ENCODE data around the gene TMEM221.

Gene TMEM221

DNA sequence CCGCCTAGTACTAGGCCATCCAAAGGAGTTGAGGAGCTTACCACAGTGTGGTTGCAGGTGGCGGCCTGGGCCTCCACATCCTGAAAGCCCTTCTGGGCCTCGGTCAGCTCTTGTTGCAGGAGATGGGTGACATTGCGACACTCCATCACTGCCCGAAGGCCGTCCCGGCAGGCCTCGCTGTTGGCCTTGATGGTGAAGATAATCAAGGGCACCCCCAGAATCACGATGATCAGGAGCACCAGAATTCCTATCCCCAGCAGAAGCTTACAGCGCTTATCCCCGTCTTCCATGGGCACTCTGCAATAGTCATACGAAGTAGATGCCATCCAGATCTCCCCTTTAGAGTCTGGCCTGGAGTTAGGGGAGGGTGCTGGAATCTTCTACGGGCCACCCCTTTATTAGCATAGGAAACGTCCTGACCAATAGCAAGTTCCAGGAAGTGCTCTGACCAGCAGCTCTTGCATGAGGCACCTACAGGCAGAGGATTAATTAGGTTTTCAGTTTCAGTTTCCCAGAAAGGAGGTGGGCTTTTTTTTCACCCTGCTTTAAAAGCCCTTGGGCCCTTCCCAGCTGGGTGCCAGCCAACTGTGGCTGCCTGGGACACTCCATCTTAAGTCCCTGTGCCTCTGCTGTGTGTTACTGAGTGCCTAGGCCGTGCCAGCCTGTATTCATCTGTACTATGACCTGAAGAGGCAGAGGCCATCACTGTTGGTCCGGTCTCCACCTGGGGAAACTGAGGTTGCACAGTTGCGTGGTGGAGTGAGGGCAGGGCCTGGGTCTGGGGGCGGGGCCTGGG lies 43.0 kb downstream of the TMEM221 start, which contains the start of gene BST2:
BST2 (minus strand) TSS at position 381 of the 796 bp plus-strand sequence; CDS start at position 326, 55 bp downstream.
- peak; percentile 86 for DNase-seq (ENCODE audit: low spot score)

DNA sequence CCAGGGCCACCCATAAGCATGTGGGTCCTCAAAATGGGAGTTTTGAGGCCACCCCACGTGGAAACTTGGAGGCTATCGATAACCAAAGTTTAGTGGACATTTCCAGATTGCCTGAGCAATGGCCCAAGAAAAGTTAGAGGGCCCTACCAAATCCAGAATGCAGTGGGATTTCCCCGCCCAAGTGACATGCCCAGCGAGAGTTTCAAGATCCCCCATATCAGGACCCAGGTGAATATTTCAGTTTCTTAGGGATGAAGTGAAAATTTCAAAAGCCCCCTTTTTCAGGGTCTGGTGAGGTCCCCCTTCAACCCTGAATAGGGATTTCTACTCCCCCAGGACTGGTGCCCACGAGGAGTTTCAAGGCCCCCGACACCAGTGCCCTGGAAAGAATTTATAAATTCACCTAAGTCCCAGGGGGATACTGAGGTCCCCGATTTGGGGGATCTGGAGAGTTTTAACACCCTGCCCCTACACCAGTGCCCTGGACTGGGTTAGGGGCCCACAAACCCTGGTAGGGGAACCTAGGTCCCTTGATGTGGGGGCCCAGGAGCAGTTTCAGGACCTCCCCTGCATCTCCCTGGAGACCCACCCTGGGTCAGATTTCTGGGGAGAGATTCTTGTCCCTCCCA lies 43.7 kb downstream of the TMEM221 start:
- DNase-seq (ENCODE audit: low spot score) = no peak

DNA sequence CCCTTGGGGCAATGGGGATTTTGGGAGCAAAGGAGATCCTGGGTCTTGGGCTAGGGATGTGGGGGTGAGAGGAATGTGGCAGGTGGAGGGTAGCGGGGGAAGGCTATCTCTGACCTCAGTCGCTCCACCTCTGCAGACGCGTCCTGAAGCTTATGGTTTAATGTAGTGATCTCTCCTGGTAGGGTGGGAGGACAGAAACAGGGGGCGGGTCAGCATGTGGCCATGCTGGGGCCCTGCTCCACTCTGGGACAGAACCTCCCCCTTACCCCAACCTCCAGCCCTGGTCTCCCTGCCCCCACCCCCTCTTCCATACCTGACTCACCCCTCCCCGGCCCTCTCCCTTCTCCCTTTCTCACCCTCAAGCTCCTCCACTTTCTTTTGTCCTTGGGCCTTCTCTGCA lies 44.5 kb downstream of the TMEM221 start:
- DNase-seq (ENCODE audit: low spot score) = no peak

DNA sequence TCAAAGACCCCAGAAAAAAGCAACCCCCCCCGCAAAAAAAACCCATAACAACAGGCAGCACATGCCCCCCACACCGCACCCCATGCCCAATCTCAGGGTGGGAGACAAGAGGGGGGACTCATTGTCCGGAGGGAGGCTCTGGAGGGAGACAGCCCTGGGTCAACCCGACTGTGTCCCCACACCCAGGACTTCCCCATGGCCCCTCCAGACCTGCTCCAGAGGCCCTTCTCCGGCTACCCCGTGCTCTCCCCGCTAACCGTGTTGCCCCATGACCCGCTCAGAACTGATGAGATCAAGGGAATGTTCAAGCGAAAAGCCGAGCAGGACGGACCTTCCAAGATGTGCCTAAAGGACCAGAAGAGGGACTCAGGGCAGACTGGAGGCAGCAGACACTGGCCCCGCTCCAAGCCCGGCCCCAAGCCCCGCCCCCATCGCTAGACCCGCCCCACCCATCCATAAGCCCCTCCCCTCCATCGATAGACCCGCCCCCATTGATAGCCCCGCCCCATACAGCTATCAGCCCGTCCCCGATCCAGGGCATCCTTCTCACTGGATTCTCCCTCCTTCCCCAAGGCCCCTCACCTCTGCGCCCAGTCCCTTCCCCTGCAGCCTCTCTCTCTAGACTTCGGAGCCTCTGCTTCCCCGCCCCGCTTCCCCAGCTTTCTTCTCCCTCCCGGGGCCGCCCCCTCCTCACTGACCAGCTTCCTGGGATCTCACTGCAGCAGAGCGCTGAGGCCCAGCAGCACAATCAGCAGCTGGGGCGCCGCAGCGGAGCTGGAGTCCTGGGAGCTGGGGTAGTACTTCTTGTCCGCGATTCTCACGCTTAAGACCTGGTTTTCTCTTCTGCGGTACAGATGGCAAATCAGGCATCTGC lies 45.2 kb downstream of the TMEM221 start:
- DNase-seq (ENCODE audit: low spot score) = no peak

DNA sequence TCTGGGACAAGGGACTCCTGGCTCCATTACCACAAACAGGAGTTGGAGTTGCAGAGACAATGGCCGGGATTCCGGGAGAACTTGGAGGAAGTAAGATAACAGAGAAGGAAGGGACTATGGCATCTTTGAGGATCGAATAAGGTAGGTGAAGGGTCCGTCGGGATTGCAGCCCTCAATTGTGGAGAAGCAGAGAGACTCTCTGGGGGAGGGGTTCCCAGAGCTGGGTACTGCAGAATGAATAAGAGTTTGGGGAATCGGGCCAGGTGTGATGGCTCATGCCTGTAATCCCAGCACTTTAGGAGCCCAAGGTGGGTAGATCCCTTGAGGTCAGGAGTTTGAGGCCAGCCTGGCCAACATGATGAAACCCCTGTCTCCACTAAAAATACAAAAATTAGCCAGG lies 46.8 kb downstream of the TMEM221 start:
- no peak for DNase-seq (ENCODE audit: low spot score)

DNA sequence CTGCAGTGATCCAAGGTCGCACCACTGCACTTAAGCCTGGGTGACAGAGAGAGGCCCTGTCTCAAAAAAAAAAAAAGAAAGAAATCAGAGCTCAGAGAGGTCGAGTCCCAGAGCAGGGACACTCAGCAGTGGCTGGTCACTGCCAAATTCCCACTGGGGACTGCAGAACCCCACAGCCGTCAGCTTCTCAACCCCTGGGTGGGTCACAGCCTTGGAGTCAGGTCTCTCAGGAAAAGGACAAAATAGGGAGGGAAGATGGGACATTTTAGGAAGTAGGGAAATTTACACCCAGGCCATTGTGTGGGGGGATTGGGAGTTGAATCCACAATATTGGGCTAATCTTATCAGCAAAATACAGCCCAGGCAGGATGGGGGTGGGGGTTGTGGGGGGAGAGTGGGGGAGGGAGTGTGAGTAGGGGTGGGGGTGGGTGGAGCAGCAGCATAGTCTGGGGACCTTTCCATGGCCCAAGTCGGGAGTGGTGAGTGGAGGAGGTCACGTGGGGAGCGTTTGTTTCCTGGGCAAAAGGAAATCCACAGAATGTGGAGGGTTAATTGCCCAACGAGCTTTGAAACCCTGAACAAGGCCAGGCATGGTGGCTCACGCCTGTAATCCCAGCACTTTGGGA lies 49.5 kb downstream of the TMEM221 start:
- no peak for DNase-seq (ENCODE audit: low spot score)

DNA sequence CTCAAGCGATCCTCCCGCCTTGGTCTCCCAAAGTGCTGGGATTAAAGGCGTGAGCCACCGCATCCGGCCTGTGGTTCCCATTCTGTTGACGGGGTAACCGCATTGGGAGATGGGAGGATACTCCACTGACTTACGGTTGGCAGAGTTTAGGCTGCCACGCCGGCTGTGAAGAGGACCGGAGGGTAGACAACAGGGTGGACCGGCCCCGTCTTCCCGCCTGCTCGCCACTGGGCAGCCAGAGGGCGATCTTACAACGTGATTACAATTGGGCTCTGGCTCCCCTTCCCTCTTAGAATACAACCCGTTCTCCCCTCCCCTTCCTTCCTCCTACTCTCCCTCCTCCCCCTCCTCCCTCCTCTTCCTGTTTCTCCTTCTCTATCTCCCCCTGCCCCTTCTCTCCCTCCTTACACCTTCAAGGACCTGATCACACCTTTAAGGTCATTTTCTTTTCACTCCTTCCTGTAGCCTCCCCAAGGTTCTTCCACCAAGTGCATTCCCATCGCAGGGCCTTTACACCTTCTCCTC lies 53.5 kb downstream of the TMEM221 start:
- DNase-seq (ENCODE audit: low spot score) = peak; percentile 80

DNA sequence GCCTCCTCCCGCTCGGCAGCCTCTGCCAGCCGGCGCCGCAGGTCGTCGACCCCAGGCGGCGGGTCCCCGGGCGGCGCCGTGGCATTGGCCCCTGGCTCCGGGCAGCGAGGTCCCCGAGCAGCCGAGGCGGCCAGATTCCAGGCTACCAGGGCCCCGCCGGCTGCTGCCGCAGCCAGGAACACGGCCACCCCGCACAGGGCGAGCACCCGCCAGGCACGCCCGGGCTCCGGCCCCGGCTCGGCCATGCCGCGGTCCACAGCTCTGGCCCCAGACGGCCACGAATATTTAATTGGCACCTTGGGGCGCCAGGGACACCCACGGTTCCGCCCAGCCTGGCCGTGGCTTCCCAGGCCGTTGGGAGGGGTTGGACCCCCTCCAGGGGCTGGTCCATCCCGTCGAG lies 54.6 kb downstream of the TMEM221 start, which contains the start of gene CCDC194:
CCDC194 (minus strand) TSS at position 283 of the 400 bp plus-strand sequence; CDS start at position 245, 38 bp downstream.
- no peak for DNase-seq (ENCODE audit: low spot score)

DNA sequence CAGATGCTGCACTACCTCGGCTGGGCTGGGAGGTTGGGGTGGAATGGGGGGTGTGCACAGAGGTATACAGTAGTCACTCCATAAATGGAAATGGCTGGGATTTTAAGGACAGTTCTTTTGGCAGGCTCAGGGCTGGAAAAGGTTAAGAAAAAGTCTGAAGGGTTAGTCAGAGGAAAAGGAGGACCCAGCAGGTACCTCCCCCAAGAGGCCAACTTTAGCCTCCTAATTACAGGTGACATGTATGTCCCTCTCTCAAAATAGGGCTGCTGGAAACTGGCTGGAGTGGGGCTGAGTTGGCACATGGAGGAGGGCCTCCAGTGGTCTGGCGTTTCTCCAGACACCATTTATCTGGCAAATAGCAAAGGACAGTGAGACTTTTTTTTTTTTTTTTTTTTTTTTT lies 55.5 kb downstream of the TMEM221 start:
- DNase-seq (ENCODE audit: low spot score) = no peak

DNA sequence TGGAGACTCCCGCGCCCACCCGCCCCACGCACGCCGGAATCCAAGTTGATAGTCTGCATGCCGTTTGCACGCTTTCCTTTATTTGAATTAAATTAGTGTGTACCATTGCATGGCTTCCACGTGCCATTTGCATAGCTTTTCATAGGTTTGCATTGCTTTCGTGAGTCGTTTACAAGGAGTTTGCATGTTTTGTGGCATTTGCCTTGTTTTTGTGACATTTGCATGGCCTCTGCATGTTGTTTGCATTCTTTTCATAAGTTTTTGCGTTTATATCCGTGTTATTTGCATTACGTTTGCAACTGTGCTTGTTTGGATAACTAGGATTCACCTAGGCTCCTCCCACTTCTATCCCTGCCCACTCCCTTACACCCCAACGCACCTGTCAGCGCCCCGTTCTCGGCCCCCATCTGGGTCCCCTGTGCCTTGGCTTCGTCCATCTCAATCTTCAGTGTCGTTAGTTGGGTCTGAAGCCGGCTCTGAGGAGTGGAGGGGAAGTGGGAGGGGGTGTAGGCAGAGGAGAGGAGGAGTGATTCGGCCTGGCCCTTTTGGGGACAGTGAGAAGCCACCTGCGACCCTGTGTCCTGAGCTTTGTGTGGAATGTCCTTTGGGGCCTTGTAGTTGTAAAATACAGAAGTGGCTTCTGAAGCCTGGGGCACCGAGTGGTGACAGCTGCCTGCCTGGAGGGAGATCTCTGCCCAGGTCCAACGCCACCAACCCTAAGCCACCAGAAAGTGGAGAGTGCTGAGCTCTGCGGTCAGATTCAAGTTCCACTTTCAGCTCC lies 56.9 kb downstream of the TMEM221 start:
- no peak for DNase-seq (ENCODE audit: low spot score)

DNA sequence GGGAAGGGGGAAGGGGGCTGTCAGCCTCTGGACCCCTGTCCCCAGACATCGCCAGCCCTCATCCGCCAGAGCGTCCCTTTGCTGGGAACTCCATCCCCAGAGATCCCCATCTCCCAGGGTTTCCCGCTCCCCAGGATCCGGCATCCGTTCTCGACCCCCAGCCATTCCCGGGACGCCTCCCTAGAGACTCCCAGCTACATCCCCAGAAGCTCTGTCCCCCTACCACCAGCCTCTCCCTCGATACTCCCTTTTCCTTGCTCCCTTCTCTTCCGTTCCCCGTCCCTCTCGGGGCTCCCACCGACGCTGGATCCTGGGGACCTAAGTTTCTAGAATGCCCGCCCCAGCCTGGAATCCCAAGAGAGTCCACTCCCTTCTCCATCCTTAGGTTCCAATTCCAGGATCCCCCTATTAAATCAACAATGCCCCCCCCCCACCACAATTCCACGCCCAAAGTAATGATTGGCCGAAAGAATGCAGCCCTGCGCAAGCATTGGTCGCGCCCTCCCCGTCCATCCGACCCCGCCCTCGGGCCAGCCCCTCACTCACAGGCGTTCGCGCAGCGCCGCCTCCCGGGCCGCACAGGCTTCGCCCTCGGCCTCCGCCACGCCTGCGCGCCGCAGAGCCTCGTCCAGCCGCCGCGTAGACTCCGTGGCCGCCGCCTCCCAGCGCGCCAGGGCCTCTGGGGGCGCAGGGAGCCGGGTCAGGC lies 57.6 kb downstream of the TMEM221 start:
- DNase-seq (ENCODE audit: low spot score) = peak; percentile 96

DNA sequence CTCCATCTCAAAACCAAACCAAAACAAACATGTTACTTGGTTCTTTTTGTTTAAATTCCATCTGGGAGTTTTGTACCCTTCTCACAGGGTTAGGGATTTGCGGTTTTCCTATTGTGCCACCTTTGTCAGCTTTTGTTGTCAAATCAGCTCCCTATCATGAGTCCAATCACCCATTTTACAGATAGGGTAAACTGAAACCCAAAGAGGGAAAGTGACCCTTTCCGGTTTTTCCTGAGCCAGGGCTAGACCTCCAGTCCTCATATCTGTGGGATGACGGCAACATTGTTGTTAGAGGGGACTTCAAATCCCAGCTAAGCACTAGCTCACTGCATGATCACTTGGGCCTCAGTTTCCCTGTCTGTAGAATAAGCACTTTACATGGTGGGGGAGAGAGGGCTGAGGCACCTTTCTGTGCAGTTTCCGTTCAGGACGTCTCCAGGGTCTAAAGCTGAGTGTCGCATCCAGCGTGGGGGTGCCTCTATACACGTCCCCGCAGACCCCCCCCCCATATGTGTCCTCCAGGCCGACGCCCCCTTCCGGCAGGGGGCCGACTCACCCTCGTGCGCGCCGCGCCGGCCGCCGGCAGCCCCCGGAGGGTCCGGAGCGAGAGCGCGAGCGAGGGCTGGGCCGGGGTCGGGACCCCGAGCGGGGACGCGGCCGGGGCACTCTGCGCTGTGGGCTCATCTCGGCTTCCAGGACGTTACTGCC lies 58.4 kb downstream of the TMEM221 start:
- no peak for DNase-seq (ENCODE audit: low spot score)

DNA sequence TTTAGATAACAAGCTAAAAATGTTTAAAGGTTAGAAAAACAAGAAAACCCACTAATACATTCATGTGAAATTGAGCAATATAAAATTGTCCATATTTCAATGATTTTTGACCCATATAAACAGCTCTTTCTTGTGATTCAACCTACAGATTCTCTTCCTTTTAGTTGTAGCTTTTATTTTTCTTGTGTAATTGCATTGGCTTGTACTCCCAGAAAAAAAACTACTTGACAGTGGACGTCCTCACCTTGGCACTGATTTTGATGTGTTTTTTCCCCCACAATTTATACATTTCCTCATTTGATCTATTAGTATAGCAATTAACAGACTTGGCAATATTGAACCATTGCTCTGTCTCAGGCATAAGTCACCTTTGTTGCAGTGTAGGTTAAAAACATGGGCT lies 59.2 kb downstream of the TMEM221 start:
- no peak for DNase-seq (ENCODE audit: low spot score)

DNA sequence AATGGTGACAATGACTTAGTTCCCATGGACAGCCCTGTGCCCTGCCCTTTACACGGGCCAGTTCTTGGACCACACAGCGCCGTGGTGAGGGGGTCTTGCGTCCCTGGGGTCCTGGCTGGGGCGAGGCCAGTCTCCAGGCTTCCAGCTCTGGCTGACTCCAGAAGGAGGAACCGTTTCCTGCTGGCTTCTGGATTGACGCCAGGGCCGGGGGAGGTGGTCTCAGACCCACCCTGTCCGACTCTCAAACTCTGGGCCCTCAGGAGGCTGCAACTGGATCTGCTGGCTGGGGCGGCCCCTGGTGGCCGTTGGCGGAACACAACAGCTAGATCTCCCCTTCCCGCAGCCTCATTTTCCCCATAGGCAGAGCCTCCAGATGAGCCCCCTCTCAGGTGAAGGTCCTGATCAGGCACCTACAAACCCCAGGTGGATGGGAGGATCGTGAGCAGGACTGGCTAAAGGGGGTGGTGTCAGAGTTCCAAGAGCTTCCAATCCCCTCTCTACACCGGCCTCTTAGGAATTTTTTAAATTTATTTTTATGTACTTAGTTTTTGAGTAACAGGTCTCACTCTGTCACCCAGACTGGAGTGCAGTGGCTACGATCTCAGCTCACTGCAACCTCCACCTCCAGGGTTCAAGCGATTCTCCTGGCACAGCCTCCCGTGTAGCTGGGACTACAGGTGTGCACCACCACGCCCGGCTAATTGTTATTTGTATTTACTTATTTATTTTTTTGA lies 62.4 kb downstream of the TMEM221 start:
- peak; percentile 75 for DNase-seq (ENCODE audit: low spot score)
